Lower lobe of right lung (tissue), 2 donors: ENCODE measurements around the gene CCDC50. TPM values are rescaled to one million over a fixed set of nuclear protein-coding genes. Genes with fewer than 3 reads are reported as not detected.

Experiments used
- ATAC-seq, 2 donors: fragments of 200-7000 bp; cut with Tn5 transposase; one replicate each; pipeline ENCODE4 v1.9.1; 2020 to 2022; ENCODE audit warnings: mild to moderate bottlenecking in 2 of 2, moderate library complexity in 2 of 2
- DNase-seq: peaks from one replicate; pipeline ENCODE4 v3.0.0-alpha.2; 2020
- H3K27ac ChIP-seq: fragments of 200-600 bp; one replicate; pipeline ENCODE4 v1.8.0; 2022
- H3K27me3 ChIP-seq: fragments of 200-600 bp; one replicate; pipeline ENCODE4 v1.8.0; 2022; ENCODE audit warnings: low read depth
- H3K36me3 ChIP-seq: fragments of 200-600 bp; one replicate; pipeline ENCODE4 v1.8.0; 2022; ENCODE audit warnings: mild to moderate bottlenecking
- H3K4me1 ChIP-seq: fragments of 200-600 bp; one replicate; pipeline ENCODE4 v1.8.0; 2022
- H3K4me3 ChIP-seq: fragments of 200-600 bp; one replicate; pipeline ENCODE4 v1.8.0; 2022; ENCODE audit warnings: mild to moderate bottlenecking
- H3K9me3 ChIP-seq: fragments of 200-600 bp; one replicate; pipeline ENCODE4 v1.8.0; 2022
- intact Hi-C: fragments of 100-400 bp; cut with DNase I; formaldehyde crosslinking; loops from one replicate; pipeline ENCODE4 v1.11.0; 2022
- total RNA-seq: library from RNA; stranded (reverse); fragmentation: NEBNext Ultra II Directional; extraction: Animal tissue kit (Norgen Biotek cat#: 25700); gene quantifications from one replicate; pipeline ENCODE4 v1.2.1, GENCODE V29; 2021
- TF ChIP-seq, protein P1 (sequence below): fragments of 200-600 bp; IDR thresholded peaks from one replicate; pipeline ENCODE4 v1.8.0; 2022; ENCODE audit warnings: antibody characterized with exemption, mild to moderate bottlenecking
- donor health status: DM: no; HTN: yes; CAD: no; lungs with severe emphysema.

The CCDC50 gene
- total RNA-seq, 1 donor from 2014 or later: 66.5 TPM

- Histone ChIP-seq H3K4me1 (peaks cover 57% of the 10 kb centered on the region), H3K9me3 (no peaks in the 10 kb centered on the region), H3K4me3 (no peak overlapping the region), H3K36me3 (no peaks in the 10 kb centered on the region), H3K27ac (no peak overlapping the region), H3K27me3 (no peaks in the 10 kb centered on the region)
- intact Hi-C loops: no loop called here
- ATAC-seq: peak in 1 of 2 donors; percentile 19
- no peak for DNase-seq
- TF ChIP-seq, protein P1, sequence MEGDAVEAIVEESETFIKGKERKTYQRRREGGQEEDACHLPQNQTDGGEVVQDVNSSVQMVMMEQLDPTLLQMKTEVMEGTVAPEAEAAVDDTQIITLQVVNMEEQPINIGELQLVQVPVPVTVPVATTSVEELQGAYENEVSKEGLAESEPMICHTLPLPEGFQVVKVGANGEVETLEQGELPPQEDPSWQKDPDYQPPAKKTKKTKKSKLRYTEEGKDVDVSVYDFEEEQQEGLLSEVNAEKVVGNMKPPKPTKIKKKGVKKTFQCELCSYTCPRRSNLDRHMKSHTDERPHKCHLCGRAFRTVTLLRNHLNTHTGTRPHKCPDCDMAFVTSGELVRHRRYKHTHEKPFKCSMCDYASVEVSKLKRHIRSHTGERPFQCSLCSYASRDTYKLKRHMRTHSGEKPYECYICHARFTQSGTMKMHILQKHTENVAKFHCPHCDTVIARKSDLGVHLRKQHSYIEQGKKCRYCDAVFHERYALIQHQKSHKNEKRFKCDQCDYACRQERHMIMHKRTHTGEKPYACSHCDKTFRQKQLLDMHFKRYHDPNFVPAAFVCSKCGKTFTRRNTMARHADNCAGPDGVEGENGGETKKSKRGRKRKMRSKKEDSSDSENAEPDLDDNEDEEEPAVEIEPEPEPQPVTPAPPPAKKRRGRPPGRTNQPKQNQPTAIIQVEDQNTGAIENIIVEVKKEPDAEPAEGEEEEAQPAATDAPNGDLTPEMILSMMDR: no peak
Measured at GRCh38 chr3:191342411-191342810, 13.2 kb downstream of the CCDC50 start.

DNA sequence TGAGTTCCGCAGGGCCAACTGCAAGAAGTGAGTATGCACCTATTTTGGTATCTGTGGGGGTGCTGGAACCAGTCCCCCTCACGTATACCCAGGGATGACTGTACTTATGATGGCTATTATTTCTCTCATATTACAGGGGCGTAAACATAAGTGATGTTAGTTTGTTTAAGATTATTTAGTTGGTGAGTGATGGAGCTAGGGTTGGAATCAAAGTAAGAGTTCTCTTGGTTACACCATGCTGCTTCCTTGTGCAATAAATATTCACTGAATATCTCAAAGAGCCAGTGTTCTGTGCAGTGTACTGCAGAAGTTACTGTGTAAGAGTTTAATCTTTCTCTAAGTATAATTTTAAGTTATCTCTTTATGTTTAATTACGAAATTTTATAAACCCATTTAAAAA, 13.9 kb downstream of the CCDC50 start:
- Histone ChIP-seq H3K27ac (no peak overlapping the region), H3K36me3 (no peaks in the 10 kb centered on the region), H3K27me3 (no peaks in the 10 kb centered on the region), H3K4me1 (peaks cover 51% of the 10 kb centered on the region), H3K9me3 (no peaks in the 10 kb centered on the region), H3K4me3 (no peak overlapping the region)
- no peak for ATAC-seq
- no peak for DNase-seq
- TF ChIP-seq, protein P1: no peak
- intact Hi-C loops: no loop called here

- intact Hi-C loops: no loop called here
- Histone ChIP-seq H3K4me3 (no peak overlapping the region), H3K27me3 (no peaks in the 10 kb centered on the region), H3K27ac (no peak overlapping the region), H3K4me1 (peaks cover 48% of the 10 kb centered on the region), H3K9me3 (no peaks in the 10 kb centered on the region), H3K36me3 (no peaks in the 10 kb centered on the region)
- ATAC-seq (no peak), DNase-seq (no peak)
- TF ChIP-seq, protein P1: no peak
Measured at GRCh38 chr3:191343913-191344312, 14.7 kb downstream of the CCDC50 start.

GRCh38 chr3:191345334-191345733, 16.1 kb downstream of the CCDC50 start:
- ATAC-seq: no peak
- peaks cover 34% of the 10 kb centered on the region for H3K4me1 ChIP-seq
- no peaks in the 10 kb centered on the region for H3K9me3 ChIP-seq
- intact Hi-C loops: no loop called here
- H3K27ac ChIP-seq: no peak overlapping the region
- no peak for DNase-seq
- H3K36me3 ChIP-seq: no peaks in the 10 kb centered on the region
- no peaks in the 10 kb centered on the region for H3K27me3 ChIP-seq
- TF ChIP-seq, protein P1: no peak
- H3K4me3 ChIP-seq: no peak overlapping the region

- TF ChIP-seq, protein P1: no peak
- intact Hi-C loops: no loop called here
- Histone ChIP-seq H3K4me3 (no peak overlapping the region), H3K36me3 (no peaks in the 10 kb centered on the region), H3K27ac (no peak overlapping the region), H3K9me3 (no peaks in the 10 kb centered on the region), H3K4me1 (peaks cover 18% of the 10 kb centered on the region), H3K27me3 (no peaks in the 10 kb centered on the region)
- DNase-seq: no peak
- ATAC-seq: no peak
Measured at GRCh38 chr3:191347228-191347627, 18.0 kb downstream of the CCDC50 start.

DNA sequence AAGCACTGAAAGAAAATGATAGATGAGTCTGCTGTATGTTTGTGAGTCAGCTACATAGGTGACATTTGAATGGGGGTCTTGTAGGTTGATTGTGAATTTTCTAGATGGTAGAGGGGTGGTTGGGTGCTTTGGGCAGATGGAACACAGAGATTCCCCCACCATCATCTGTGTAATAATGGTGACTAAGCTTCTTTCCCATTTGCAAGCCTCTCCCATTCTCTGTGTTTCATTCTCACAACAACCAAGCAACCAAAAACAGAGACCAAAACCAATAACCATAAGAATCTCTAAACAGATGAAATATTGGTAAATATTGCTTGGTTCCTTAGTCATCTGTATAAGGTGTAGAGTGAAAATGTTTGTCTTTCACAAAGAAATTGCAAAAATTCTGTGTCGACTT, 18.9 kb downstream of the CCDC50 start:
- Histone ChIP-seq H3K27me3 (no peaks in the 10 kb centered on the region), H3K9me3 (no peaks in the 10 kb centered on the region), H3K4me1 (peaks cover 10% of the 10 kb centered on the region), H3K27ac (no peak overlapping the region), H3K4me3 (no peak overlapping the region), H3K36me3 (no peaks in the 10 kb centered on the region)
- TF ChIP-seq, protein P1: no peak
- intact Hi-C loops: no loop called here
- DNase-seq (no peak), ATAC-seq (no peak)
